Breast epithelium (tissue), 3 donors: Measurements from ENCODE around the gene LIPE.

Experiments
- CTCF ChIP-seq, 3 donors: fragments of 450-650 bp; IDR thresholded peaks; one replicate each; pipeline ENCODE4 v1.5.1; 2016 to 2017; ENCODE audit warnings: antibody characterized with exemption in 3 of 3, mild to moderate bottlenecking in 3 of 3, moderate library complexity in 3 of 3
- POLR2A ChIP-seq: fragments of 450-650 bp; IDR thresholded peaks from one replicate; pipeline ENCODE4 v1.6.1; 2016; ENCODE audit warnings: antibody characterized with exemption, mild to moderate bottlenecking, moderate library complexity
- POLR2AphosphoS5 ChIP-seq, 3 donors: sonication (generic); formaldehyde crosslinking; IDR thresholded peaks; one replicate each; pipeline ENCODE4 v1.6.1; 2017; ENCODE audit warnings: antibody characterized with exemption in 3 of 3

GRCh38 chr19:42410371-42410770 lies 16.8 kb downstream of the LIPE start:
- TF ChIP-seq CTCF (IDR thresholded peaks at IDR 0.05) (no peak), POLR2A (no peak), POLR2AphosphoS5 (IDR thresholded peaks at IDR 0.05) (no peak)
